MM.1S (cell line): Measurements from ENCODE around the gene SLX9.

Experiments
- DNase-seq: peaks from one replicate; pipeline ENCODE4 v3.0.0-alpha.2; 2015
- H2AFZ ChIP-seq: fragments of 300-600 bp; sonication (generic); 2 replicates; pipeline ENCODE4 v1.6.0; 2016; ENCODE audit warnings: antibody characterized with exemption, low read length
- H3F3A ChIP-seq: fragments of 300-600 bp; sonication (generic); 2 replicates; pipeline ENCODE4 v1.6.1; 2016; ENCODE audit warnings: mild to moderate bottlenecking, antibody characterized with exemption, low read length, moderate library complexity, mixed read lengths; ENCODE audit not compliant: insufficient read depth
- H3K27ac ChIP-seq: fragments of 300-600 bp; sonication (generic); 2 replicates; pipeline ENCODE4 v1.5.1; 2016; ENCODE audit warnings: mild to moderate bottlenecking, low read length
- H3K27me3 ChIP-seq: fragments of 300-600 bp; sonication (generic); replicated peaks from 2 replicates; pipeline ENCODE4 v1.6.0; 2016; ENCODE audit warnings: low read length; ENCODE audit not compliant: insufficient read depth
- H3K36me3 ChIP-seq: fragments of 300-600 bp; sonication (generic); replicated peaks from 2 replicates; pipeline ENCODE4 v1.6.1; 2016; ENCODE audit warnings: mild to moderate bottlenecking, low read length, mixed read lengths; ENCODE audit not compliant: insufficient read depth
- H3K4me1 ChIP-seq: fragments of 300-600 bp; sonication (generic); 2 replicates; pipeline ENCODE4 v1.6.1; 2016; ENCODE audit warnings: low read length, mixed read lengths
- H3K4me2 ChIP-seq: fragments of 300-600 bp; sonication (generic); 2 replicates; pipeline ENCODE4 v1.6.0; 2016; ENCODE audit warnings: low read depth, low read length
- H3K4me3 ChIP-seq: fragments of 300-600 bp; sonication (generic); 2 replicates; pipeline ENCODE4 v1.5.1; 2016; ENCODE audit warnings: low read length, mixed read lengths
- H3K79me2 ChIP-seq: fragments of 300-600 bp; sonication (generic); 2 replicates; pipeline ENCODE4 v1.6.1; 2016; ENCODE audit warnings: mixed run types, low read length, mixed read lengths
- H3K9ac ChIP-seq: fragments of 300-600 bp; sonication (generic); 2 replicates; pipeline ENCODE4 v1.6.1; 2016; ENCODE audit warnings: low read length, mixed read lengths
- H3K9me2 ChIP-seq: fragments of 300-600 bp; sonication (generic); replicated peaks from 2 replicates; pipeline ENCODE4 v1.6.1; 2016; ENCODE audit warnings: mild to moderate bottlenecking, low read length, mixed read lengths; ENCODE audit not compliant: insufficient read depth
- H3K9me3 ChIP-seq: fragments of 300-600 bp; sonication (generic); replicated peaks from 2 replicates; pipeline ENCODE4 v1.6.1; 2016; ENCODE audit warnings: mild to moderate bottlenecking, low read length, mixed read lengths; ENCODE audit not compliant: insufficient read depth
- H4K20me1 ChIP-seq: fragments of 300-600 bp; sonication (generic); 2 replicates; pipeline ENCODE4 v1.6.1; 2016; ENCODE audit warnings: mild to moderate bottlenecking, low read length, moderate library complexity, mixed read lengths; ENCODE audit not compliant: insufficient read depth
- EZH2 ChIP-seq: fragments of 300-600 bp; sonication (generic); optimal IDR thresholded peaks from 2 replicates; pipeline ENCODE3; 2017; ENCODE audit warnings: low read depth, mild to moderate bottlenecking, antibody characterized with exemption, low read length, mixed read lengths
- EZH2phosphoT487 ChIP-seq: fragments of 300-600 bp; sonication (generic); IDR thresholded peaks from 2 replicates; pipeline ENCODE4 v1.6.1; 2018; ENCODE audit warnings: antibody characterized with exemption, low read length
- TF ChIP-seq, protein P1 (sequence below): fragments of 300-600 bp; sonication (generic); IDR thresholded peaks from 2 replicates; pipeline ENCODE4 v1.5.1; 2016; ENCODE audit warnings: antibody characterized with exemption, low read length, mixed read lengths

Gene SLX9, protein sequence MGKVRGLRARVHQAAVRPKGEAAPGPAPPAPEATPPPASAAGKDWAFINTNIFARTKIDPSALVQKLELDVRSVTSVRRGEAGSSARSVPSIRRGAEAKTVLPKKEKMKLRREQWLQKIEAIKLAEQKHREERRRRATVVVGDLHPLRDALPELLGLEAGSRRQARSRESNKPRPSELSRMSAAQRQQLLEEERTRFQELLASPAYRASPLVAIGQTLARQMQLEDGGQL

DNA sequence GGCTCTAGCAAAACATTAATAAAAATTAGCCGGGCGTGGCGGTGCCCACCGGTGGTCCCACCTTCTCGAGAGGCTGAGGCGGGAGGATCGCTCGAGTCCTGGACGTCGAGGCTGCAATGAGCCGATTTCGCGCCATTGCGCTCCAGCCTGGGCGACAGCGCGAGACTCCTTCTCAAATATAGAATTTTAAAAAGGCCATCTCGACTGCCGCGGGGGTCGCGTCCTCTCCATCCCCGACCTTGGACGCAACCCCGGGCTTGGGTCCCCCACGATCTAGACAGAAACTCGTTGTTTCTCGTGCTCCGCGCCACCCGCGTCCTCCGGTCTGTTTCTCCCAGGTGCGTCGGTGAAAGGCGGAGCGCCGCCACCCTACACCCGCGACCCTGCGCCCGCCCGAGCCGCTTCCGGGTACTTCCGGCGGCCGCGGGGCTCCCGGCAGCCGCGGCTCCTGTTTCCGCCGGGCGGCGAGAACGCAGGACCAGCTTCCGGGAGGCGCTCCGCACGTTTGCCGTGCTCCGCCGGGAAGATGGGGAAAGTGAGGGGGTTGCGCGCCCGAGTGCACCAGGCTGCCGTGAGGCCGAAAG is at the start of gene SLX9:
Gene SLX9 (plus strand): TSS at position 498 of the 584 bp plus-strand sequence. CDS start 29 bp downstream, at position 527.
- DNase-seq = peak; percentile 92
- H3K27ac ChIP-seq = no peak within 1 kb of the TSS
- H3K9ac ChIP-seq = peak within 1 kb of the TSS; percentile 71
- peaks cover 43% of the 10 kb centered on the region for H3K27me3 ChIP-seq
- no peaks in the 10 kb centered on the region for H3K9me2 ChIP-seq
- H3K9me3 ChIP-seq = no peaks in the 10 kb centered on the region
- H2AFZ ChIP-seq = peak within 1 kb of the TSS; percentile 98
- H4K20me1 ChIP-seq = no peaks in the 10 kb centered on the region
- H3K4me2 ChIP-seq = peak within 1 kb of the TSS; percentile 94
- TF ChIP-seq EZH2 (no peak), EZH2phosphoT487 (no peak)
- TF ChIP-seq, protein P1, sequence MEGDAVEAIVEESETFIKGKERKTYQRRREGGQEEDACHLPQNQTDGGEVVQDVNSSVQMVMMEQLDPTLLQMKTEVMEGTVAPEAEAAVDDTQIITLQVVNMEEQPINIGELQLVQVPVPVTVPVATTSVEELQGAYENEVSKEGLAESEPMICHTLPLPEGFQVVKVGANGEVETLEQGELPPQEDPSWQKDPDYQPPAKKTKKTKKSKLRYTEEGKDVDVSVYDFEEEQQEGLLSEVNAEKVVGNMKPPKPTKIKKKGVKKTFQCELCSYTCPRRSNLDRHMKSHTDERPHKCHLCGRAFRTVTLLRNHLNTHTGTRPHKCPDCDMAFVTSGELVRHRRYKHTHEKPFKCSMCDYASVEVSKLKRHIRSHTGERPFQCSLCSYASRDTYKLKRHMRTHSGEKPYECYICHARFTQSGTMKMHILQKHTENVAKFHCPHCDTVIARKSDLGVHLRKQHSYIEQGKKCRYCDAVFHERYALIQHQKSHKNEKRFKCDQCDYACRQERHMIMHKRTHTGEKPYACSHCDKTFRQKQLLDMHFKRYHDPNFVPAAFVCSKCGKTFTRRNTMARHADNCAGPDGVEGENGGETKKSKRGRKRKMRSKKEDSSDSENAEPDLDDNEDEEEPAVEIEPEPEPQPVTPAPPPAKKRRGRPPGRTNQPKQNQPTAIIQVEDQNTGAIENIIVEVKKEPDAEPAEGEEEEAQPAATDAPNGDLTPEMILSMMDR = no peak
- peaks cover 11% of the 10 kb centered on the region; the same call in 1 of the 2 replicates for H3K4me1 ChIP-seq
- no peaks in the 10 kb centered on the region for H3F3A ChIP-seq
- peak within 1 kb of the TSS; percentile 100 for H3K4me3 ChIP-seq
- H3K79me2 ChIP-seq = peaks cover 45% of the 10 kb centered on the region
- 0 out of 2 replicates have a peak, but pooled peaks cover 5% of the 10 kb centered on the region for H3K36me3 ChIP-seq

DNA sequence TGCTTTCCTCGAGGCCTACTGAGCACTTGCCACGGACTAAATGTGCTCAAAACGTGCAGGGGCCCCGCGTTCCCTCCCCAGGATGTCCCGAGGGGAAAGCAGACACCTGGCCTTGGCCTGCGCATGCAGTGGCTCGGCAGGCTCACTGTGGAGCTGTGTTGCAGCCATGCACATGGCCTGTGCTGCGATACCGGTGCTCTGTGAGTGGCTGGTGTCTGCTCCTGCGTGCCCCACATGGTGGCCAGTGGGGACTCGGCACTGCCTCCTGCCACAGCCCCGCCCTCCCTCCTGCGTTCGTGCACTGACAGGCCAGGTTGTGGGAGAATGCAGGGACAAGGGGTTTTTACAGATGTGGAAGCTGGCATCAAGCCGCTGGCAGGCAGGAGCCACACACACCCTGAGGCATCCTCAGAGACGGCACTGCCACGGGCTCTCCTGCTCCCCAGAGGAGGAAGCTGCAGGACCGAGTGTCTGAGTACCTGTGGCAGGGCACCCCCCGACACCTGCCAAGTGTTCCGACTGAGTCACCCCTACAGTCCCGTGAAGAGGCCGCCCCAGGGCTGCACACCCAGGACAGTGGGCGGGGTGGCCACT is 49.4 kb upstream of the SLX9 start:
- Histone ChIP-seq H3K9me3 (no peaks in the 10 kb centered on the region), H3K9ac (no peak overlapping the region), H2AFZ (no peak overlapping the region), H3K4me2 (no peak overlapping the region), H3K4me3 (no peak overlapping the region), H3F3A (no peaks in the 10 kb centered on the region), H3K27me3 (peaks cover 99% of the 10 kb centered on the region), H3K36me3 (no peaks in the 10 kb centered on the region), H3K4me1 (no peaks in the 10 kb centered on the region), H3K79me2 (no peaks in the 10 kb centered on the region), H4K20me1 (no peaks in the 10 kb centered on the region), H3K27ac (no peak overlapping the region), H3K9me2 (no peaks in the 10 kb centered on the region)
- no peak for DNase-seq
- TF ChIP-seq, protein P1 = no peak
- TF ChIP-seq EZH2 (no peak), EZH2phosphoT487 (no peak)

DNA sequence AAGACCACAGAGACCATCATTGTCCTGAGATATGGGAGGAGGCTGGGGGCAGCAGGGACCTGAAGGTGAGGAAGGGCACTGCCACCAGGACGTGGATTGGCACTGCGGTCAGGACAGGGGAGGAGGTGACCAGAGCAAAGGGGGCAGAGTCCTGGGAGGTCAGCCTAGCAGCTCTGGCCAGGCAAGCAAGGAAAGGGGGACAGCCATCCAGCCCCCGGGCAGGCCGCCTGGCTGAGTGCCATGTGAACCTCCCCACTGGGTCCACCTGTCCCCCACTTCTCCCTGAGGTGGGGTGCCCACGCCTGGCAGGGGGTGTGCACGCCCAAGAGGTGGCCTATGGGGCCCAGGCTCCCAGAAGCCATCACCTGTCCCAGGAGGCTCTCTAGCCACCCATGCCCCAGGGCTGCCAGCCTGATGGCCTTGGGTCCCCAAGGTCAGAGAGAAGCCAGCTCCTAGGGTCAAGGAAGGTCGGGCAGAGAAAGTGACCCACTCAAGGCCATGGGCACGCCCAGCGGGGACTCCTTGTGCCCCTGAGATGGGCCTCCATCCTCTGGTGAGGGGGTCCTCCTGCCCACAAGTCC is 48.8 kb upstream of the SLX9 start:
- no peaks in the 10 kb centered on the region for H3K36me3 ChIP-seq
- H4K20me1 ChIP-seq = no peaks in the 10 kb centered on the region
- H3K27me3 ChIP-seq = peaks cover 96% of the 10 kb centered on the region
- no peak overlapping the region for H3K9ac ChIP-seq
- no peak overlapping the region for H2AFZ ChIP-seq
- no peaks in the 10 kb centered on the region for H3K9me2 ChIP-seq
- no peak overlapping the region for H3K4me3 ChIP-seq
- no peaks in the 10 kb centered on the region for H3K9me3 ChIP-seq
- no peak for DNase-seq
- H3K4me1 ChIP-seq = no peaks in the 10 kb centered on the region
- H3K4me2 ChIP-seq = no peak overlapping the region
- H3K27ac ChIP-seq = no peak overlapping the region
- TF ChIP-seq, protein P1 = no peak
- TF ChIP-seq EZH2phosphoT487 (no peak), EZH2 (no peak)
- H3F3A ChIP-seq = no peaks in the 10 kb centered on the region
- no peaks in the 10 kb centered on the region for H3K79me2 ChIP-seq
